Thyroid gland (tissue), 4 donors: ENCODE results near the gene SAP130. TPM values are rescaled to one million over a fixed set of nuclear protein-coding genes. Genes with fewer than 3 reads are reported as not detected.

Experiments used
- DNase-seq, 2 donors: peaks; one replicate each; pipeline ENCODE4 v3.0.0-alpha.2; 2019
- H3K27ac ChIP-seq, 3 donors: fragments of 200-600 bp; sonication (generic); 1 replicate in 2 of 3; 2 replicates in 1 of 3; pipeline ENCODE4 v1.5.1; 2016 to 2019; ENCODE audit warnings: mild to moderate bottlenecking in 1 of 3, moderate library complexity in 1 of 3
- H3K27me3 ChIP-seq: fragments of 200-600 bp; sonication (generic); one replicate; pipeline ENCODE4 v1.5.1; 2019
- H3K36me3 ChIP-seq, 2 donors: fragments of 200-600 bp; sonication (generic); one replicate each; pipeline ENCODE4 v1.5.1; 2016 to 2019
- H3K4me1 ChIP-seq, 2 donors: fragments of 200-600 bp; sonication (generic); one replicate each; pipeline ENCODE4 v1.5.1; 2017 to 2019
- H3K4me3 ChIP-seq, 3 donors: fragments of 200-600 bp; sonication (generic); replicated peaks in 1 of 3; 1 replicate in 2 of 3; 2 replicates in 1 of 3; pipeline ENCODE4 v1.5.1; 2016; ENCODE audit warnings: mild to moderate bottlenecking in 1 of 3
- H3K9me3 ChIP-seq: fragments of 200-600 bp; sonication (generic); one replicate; pipeline ENCODE4 v1.5.1; 2017
- POLR2A ChIP-seq, 2 donors: fragments of 450-650 bp; IDR thresholded peaks; one replicate each; pipeline ENCODE4 v1.6.1; 2017; ENCODE audit warnings: antibody characterized with exemption in 2 of 2, mild to moderate bottlenecking in 2 of 2, moderate library complexity in 1 of 2
- WGBS, 2 donors: methylation state at CpG; one replicate each; pipeline ENCODE4 v1.1.5; 2017; 5-methylcytosine and 5-hydroxymethylcytosine counted together
- intact Hi-C: fragments of 100-400 bp; cut with DNase I; formaldehyde crosslinking; loops from one replicate; pipeline ENCODE4 v1.15.1; 2023
- total RNA-seq, 4 donors: library from RNA; depleted of rRNA; stranded (reverse); fragments of >200 nt; gene quantifications; one replicate each; pipeline ENCODE4 v1.2.3, GENCODE V29; 2016
- TF ChIP-seq, protein P1 (sequence below), 6 experiments: fragments of 200-600 bp in 3 of 6; fragments of 450-650 bp in 3 of 6; sonication (generic) in 3 of 6; IDR thresholded peaks; one replicate each; pipeline ENCODE4 v1.5.1; 2016 to 2019; ENCODE audit warnings: antibody characterized with exemption in 6 of 6, mild to moderate bottlenecking in 2 of 6, inconsistent platforms in 1 of 6, moderate library complexity in 1 of 6

SAP130 gene
- total RNA-seq, 4 donors from 2014 or later = 10.3 to 14.7 (median 11.3) TPM

DNA sequence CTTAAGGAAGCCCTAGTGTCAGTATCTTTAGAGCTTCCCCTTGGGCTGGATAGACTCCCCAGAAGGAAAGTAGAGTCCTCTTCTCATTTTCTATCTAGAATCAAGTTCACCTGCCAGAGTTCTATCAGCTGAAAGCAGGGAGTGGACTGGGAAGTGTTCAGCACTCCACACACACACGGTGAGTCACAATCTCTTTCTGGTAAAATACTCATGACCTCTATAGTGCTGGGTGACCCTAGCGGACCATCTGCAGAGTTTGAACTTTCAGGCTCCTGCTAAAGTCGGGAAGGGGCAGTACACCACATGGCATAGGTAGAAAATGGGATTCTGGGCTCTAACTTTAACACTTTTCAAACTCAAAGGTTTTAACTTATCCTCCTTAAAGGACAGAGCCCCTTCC, 43.3 kb downstream of the SAP130 start:
- peaks cover 34 to 35% of the 10 kb centered on the region in 2 donors for H3K36me3 ChIP-seq

DNA sequence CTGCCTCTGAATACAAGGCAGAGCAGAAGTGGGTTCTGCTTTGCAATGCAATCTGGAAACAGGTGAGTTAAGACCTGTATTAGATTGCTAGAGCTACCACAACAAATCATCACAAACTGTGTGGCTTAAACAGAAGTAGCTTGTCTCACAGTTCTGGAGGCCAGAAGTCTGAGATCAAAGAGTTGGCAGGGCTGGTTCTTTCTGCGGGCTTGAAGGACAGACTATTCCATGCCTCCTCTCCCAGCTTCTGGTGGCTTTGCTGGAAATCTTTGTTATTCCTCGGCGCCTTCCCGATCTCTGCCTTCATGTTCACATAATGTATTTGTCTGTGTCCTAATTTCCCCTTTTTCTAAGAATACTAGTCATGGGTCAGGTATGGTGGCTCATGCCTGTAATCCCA, 58.4 kb downstream of the SAP130 start:
- Histone ChIP-seq H3K27me3 (no peaks in the 10 kb centered on the region), H3K36me3 (peaks cover 6 to 7% of the 10 kb centered on the region in 2 donors), H3K4me3 (no peak overlapping the region), H3K4me1 (no peaks in the 10 kb centered on the region), H3K27ac (no peak overlapping the region), H3K9me3 (no peaks in the 10 kb centered on the region)
- WGBS, 2 donors = 95 to 99% methylated on average over 4 of the region's 4 CpGs
- intact Hi-C loops = no loop called here
- DNase-seq = no peak
- TF ChIP-seq POLR2A (IDR thresholded peaks at IDR 0.05) = no peak
- TF ChIP-seq, protein P1, sequence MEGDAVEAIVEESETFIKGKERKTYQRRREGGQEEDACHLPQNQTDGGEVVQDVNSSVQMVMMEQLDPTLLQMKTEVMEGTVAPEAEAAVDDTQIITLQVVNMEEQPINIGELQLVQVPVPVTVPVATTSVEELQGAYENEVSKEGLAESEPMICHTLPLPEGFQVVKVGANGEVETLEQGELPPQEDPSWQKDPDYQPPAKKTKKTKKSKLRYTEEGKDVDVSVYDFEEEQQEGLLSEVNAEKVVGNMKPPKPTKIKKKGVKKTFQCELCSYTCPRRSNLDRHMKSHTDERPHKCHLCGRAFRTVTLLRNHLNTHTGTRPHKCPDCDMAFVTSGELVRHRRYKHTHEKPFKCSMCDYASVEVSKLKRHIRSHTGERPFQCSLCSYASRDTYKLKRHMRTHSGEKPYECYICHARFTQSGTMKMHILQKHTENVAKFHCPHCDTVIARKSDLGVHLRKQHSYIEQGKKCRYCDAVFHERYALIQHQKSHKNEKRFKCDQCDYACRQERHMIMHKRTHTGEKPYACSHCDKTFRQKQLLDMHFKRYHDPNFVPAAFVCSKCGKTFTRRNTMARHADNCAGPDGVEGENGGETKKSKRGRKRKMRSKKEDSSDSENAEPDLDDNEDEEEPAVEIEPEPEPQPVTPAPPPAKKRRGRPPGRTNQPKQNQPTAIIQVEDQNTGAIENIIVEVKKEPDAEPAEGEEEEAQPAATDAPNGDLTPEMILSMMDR (IDR thresholded peaks at IDR 0.05) = no peak

More for the DNA sequence above, 43.3 kb downstream of the SAP130 start:
- no peak overlapping the region for H3K27ac ChIP-seq
- 97 to 100% methylated on average over 3 of the region's 3 CpGs for WGBS, 2 donors
- DNase-seq = no peak
- intact Hi-C loops = no loop called here
- no peaks in the 10 kb centered on the region for H3K27me3 ChIP-seq
- TF ChIP-seq, protein P1 (IDR thresholded peaks at IDR 0.05) = no peak
- TF ChIP-seq POLR2A (IDR thresholded peaks at IDR 0.05) = no peak
- H3K4me3 ChIP-seq = no peak overlapping the region
- no peaks in the 10 kb centered on the region for H3K9me3 ChIP-seq
- H3K4me1 ChIP-seq = peaks cover 0 to 3% of the 10 kb centered on the region in 2 donors

DNA sequence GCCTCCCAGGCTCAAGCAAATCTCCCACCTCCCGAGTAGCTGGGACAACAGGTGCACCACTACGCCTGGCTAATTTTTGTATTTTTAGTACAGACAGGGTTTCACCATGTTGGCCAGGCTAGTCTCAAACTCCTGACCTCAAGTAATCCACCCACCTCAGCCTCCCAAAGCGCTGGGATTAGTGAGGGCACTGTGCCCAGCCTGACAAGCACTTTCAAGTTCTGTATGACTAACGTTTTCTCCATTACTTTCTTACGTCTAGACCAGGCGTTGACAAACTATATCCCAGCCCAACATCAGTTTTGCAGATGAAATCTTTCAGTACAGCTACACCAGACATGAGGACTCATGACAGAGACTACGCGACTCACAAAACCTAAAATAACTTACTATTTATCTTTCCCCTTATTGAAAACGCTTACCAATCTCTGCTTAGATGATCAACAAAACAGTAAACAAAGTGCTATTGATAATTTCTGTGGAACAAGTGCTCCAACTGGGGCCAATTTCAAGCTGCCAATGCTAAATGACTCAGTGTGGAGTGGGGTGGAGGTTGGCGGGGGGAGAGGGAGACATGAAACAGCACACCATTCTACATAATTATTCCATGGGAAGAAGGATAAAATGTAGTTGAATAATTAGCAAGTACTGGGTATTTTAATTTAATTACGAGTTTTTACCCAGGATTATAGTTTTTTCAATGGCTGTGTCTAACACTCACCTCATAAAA, 59.1 kb downstream of the SAP130 start:
- no peak overlapping the region for H3K27ac ChIP-seq
- TF ChIP-seq, protein P1 (IDR thresholded peaks at IDR 0.05) = no peak
- DNase-seq = no peak

DNA sequence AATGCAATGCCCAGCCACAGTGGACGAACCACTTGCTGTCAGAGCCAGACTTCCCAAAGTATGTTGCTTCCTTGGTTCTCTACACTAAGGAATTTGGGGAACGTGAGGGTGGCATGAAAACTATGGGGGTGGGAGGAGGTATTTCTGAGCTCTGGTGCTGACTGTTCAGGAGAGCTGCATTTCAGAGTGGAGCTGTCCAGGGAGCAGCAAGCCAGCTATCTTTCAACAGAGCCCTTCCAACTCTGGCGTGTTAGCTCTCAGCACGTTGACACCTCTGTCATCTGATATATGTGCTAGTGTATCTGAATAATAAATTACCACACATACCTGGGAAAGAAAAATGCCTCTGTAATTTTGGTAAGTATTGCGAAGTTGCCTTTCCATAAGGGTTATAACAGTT, 66.1 kb downstream of the SAP130 start:
- WGBS, 2 donors = 95 to 100% methylated on average over 5 of the region's 5 CpGs
- no peaks in the 10 kb centered on the region for H3K9me3 ChIP-seq
- H3K4me3 ChIP-seq = no peak overlapping the region
- peaks cover 6 to 15% of the 10 kb centered on the region in 2 donors for H3K36me3 ChIP-seq
- intact Hi-C loops = no loop called here
- no peak for DNase-seq
- no peaks in the 10 kb centered on the region for H3K27me3 ChIP-seq
- no peaks in the 10 kb centered on the region for H3K4me1 ChIP-seq
- no peak overlapping the region for H3K27ac ChIP-seq
- TF ChIP-seq, protein P1 (IDR thresholded peaks at IDR 0.05) = no peak
- TF ChIP-seq POLR2A (IDR thresholded peaks at IDR 0.05) = no peak

More for the DNA sequence above, 59.1 kb downstream of the SAP130 start:
- peaks cover 6 to 10% of the 10 kb centered on the region in 2 donors for H3K36me3 ChIP-seq
- no peaks in the 10 kb centered on the region for H3K4me1 ChIP-seq
- intact Hi-C loops = no loop called here
- WGBS, 2 donors = 89 to 91% methylated on average over 11 of the region's 11 CpGs
- H3K4me3 ChIP-seq = no peak overlapping the region
- no peaks in the 10 kb centered on the region for H3K27me3 ChIP-seq
- no peaks in the 10 kb centered on the region for H3K9me3 ChIP-seq

DNA sequence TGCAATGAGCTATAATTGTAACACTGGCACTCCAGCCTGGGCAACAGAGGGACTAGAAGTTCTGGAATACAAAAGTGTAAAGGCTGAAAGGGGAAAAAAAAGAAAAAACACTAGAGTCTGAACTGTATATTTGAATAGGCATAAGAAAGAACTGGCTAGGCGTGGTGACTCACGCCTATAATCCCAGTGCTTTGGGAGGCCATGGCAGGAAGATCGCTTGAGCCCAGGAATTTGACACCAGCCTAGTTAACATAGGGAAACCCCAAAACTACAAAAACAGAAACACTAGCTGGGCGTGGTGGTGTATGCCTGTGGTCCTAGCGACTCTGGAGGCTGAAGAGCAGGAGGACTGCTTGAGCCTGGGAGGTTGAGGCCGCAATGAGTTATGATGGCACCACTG, 70.6 kb downstream of the SAP130 start:
- no peak for TF ChIP-seq POLR2A (IDR thresholded peaks at IDR 0.05)
- TF ChIP-seq, protein P1 (IDR thresholded peaks at IDR 0.05) = no peak
- H3K27ac ChIP-seq = no peak overlapping the region
- peaks cover 0 to 12% of the 10 kb centered on the region in 2 donors for H3K36me3 ChIP-seq
- no peak for DNase-seq
- peaks cover 0 to 13% of the 10 kb centered on the region in 2 donors for H3K4me1 ChIP-seq
- H3K4me3 ChIP-seq = no peak overlapping the region
- no peaks in the 10 kb centered on the region for H3K27me3 ChIP-seq
- intact Hi-C loops = loop anchor here (10.0 kb wide), 1 partner anchor 82 kb away; no protein-coding TSS in a partner anchor
- 97 to 98% methylated on average over 6 of the region's 6 CpGs for WGBS, 2 donors
- no peaks in the 10 kb centered on the region for H3K9me3 ChIP-seq
